T47D (cell line): Measurements from ENCODE around the gene SLC10A3.

Source experiments
- DNase-seq, 2 experiments: peaks; one replicate each; pipeline versions ENCODE4 v3.0.0 to v3.0.0-alpha.2; 2011 to 2012; ENCODE audit warnings: low read depth in 1 of 2, low spot score in 1 of 2
- JUND ChIP-seq: IDR thresholded peaks from 2 replicates; pipeline ENCODE4 v1.6.1; 2012; ENCODE audit warnings: low read depth
- in situ Hi-C: cut with HindIII; loops from 2 replicates; pipeline ENCODE4 v1.10.0; 2016; ENCODE audit warnings: low sequenced_read_pairs, low pct_unique_long_range_greater_than_20kb

SLC10A3 gene

GRCh38 chrX:154445776-154446175 is 44.7 kb downstream of the SLC10A3 start:
- no peak for TF ChIP-seq JUND
- no peak for DNase-seq
- in situ Hi-C loops = no loop called here

- in situ Hi-C loops = no loop called here
- no peak for DNase-seq
- TF ChIP-seq JUND = no peak
Observed at GRCh38 chrX:154444755-154445246, 45.6 kb downstream of the SLC10A3 start.

DNA sequence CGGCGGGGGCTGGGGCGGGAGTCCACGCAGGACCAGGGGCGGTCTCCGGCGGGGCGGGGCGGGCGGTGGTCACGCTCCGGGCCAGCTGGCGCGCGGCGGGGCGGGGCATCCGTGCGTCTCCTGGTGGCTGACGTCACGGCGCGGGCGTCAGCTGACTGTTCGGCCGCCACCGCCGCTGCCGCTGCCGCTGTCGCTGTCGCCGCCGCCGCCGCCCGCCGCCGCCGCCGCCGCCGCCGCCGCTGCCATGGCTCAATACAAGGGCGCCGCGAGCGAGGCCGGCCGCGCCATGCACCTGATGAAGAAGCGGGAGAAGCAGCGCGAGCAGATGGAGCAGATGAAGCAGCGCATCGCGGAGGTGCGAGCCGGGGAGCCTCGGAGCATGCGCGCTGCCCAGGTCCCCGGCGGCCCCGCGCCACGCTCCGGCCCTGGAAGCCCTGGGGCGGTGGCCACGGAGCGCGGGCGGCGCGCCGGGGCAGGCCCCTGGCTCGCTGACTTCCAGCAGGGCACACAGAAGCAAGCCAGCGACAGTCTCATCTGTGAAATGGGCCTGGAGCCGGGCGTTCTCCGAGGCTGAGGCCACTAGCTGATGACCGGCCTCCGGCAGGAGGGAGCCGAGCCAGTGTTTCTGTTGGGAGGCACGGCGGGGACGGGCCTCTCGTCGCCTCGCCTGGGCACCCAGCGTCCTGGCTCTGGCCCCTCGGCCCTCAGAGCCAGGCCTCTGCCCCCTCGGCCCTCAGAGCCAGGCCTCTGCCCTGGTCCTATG is 46.3 kb downstream of the SLC10A3 start, which contains the start of gene FAM50A:
TSS of gene FAM50A (plus strand) at position 150 of the 763 bp plus-strand sequence. CDS start at position 245, 95 bp downstream.
- TF ChIP-seq JUND = no peak
- in situ Hi-C loops = no loop called here
- peak; percentile 63 to 66 for DNase-seq

GRCh38 chrX:154443479-154443910 is 46.9 kb downstream of the SLC10A3 start:
- in situ Hi-C loops = no loop called here
- peak in 1 of 2 experiments; percentile 31 for DNase-seq
- no peak for TF ChIP-seq JUND

DNA sequence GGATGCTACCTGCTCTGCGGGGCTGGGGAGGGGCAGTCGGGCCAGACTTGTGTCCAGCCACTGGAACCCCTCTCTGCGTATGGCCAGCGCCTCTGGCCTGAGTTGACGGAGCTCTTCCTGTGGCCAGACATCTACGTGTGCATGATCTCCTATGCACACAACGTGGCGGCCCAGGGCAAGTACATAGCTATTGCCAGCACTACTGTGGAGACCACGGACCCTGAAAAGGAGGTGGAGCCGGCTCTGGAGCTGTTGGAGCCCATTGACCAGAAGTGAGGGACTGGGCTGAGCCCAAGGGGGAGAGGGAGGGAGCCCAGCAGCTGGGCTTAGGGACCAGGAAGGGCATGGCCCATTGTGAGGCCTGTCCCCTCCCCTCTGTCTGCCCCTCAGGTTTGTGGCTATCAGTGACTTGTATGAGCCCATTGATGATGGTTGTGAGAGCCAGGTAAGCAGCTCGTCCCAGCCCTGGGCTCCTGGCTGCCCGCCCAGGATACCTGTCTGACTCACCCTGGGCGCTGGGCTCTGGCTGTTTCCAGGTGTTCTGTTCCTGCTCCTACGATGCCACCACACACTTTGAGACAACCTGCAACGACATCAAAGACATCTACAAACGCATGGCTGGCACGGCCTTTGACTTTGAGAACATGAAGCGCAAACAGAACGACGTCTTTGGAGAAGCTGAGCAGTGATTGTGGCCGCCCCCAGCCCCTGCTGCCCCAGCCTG is 48.3 kb downstream of the SLC10A3 start:
- in situ Hi-C loops = no loop called here
- no peak for TF ChIP-seq JUND
- DNase-seq = no peak

DNA sequence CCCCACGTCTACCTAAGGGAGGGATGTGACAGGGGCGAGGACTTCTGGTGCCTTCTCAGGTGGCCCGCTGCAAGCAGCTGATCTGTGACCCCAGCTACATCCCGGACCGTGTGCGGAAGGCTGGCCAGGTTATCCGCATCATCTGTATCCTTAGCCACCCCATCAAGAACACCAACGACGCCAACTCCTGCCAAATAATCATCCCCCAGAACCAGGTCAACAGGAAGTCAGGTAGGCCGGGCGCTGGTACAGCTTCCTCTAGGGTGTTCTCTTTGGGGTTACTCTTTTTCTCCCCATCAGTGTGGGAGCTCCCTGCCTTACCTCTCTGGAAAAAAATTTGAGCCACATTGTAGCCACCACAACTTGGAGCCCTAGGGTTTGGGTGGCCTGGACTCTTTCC is 48.9 kb downstream of the SLC10A3 start:
- in situ Hi-C loops = no loop called here
- DNase-seq = no peak
- TF ChIP-seq JUND = no peak

DNA sequence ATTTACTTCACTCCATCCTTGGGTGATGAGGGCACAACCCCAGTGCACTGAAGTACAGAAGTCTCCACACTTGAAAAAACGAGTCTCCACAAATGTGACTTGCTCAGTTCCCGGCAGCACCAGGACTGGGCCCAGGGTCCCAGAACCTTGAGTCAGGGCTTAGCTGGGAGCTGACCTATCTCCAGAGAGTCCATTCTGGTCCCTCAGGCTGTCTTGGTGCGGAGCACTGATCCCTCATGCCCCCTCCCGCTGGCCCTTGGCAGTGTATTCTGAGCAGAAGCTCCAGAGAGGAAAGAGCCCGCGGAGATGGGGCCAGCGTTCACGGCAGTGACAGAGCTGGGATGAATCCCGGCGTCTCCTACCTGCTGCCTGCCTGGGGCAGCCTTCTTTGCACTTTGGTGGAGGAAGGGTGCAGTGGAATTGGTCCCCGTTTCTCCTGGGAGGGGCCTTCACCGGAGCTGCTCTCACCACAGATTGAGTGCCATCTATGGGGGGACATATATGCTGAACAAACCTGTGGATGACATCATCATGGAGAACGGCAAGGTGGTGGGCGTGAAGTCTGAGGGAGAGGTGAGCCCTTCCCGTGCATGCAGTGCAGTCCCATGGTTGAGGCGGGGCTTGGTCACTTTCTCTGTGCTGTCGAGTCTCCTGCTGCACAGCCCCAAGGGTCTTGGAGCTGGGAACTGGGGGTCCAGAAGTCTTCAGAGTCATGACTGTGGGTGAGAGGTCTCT is 49.6 kb downstream of the SLC10A3 start:
- DNase-seq = no peak
- TF ChIP-seq JUND = no peak
- in situ Hi-C loops = no loop called here

- TF ChIP-seq JUND = no peak
- DNase-seq = no peak
- in situ Hi-C loops = no loop called here
Observed at GRCh38 chrX:154439841-154440240, 50.6 kb downstream of the SLC10A3 start.

GRCh38 chrX:154437971-154438893 is 52.2 kb downstream of the SLC10A3 start:
- in situ Hi-C loops = no loop called here
- no peak for TF ChIP-seq JUND
- no peak for DNase-seq
